AG04449 (cell line): ENCODE results near the gene SMIM12.

Experiments
- CTCF ChIA-PET: fragments of 350-600 bp; formaldehyde crosslinking; extraction: SDS; loops from one replicate; lab custom pipeline; 2021; ENCODE audit warnings: antibody characterized with exemption; lab: Yijun Ruan, JAX
- POLR2A ChIA-PET: fragments of 400-600, 350-600 bp; formaldehyde crosslinking; extraction: SDS; loops from one replicate; lab custom pipeline; 2020; ENCODE audit warnings: antibody characterized with exemption, inconsistent platforms; lab: Yijun Ruan, JAX
- DNase-seq: peaks from one replicate; pipeline ENCODE4 v3.0.0-alpha.2; 2010; ENCODE audit warnings: low read depth, low spot score
- H3K4me3 ChIP-seq: 2 replicates; pipeline ENCODE4 v1.5.1; 2011; ENCODE audit warnings: low read depth, mild to moderate bottlenecking, control low read depth, low read length
- TF ChIP-seq, protein P1 (sequence below): IDR thresholded peaks from one replicate; pipeline ENCODE4 v1.5.1; 2011; ENCODE audit warnings: mild to moderate bottlenecking, moderate library complexity, low read length, control low read depth, inconsistent platforms; ENCODE audit not compliant: insufficient read depth; ENCODE audit errors: missing control alignments

The SMIM12 gene

DNA sequence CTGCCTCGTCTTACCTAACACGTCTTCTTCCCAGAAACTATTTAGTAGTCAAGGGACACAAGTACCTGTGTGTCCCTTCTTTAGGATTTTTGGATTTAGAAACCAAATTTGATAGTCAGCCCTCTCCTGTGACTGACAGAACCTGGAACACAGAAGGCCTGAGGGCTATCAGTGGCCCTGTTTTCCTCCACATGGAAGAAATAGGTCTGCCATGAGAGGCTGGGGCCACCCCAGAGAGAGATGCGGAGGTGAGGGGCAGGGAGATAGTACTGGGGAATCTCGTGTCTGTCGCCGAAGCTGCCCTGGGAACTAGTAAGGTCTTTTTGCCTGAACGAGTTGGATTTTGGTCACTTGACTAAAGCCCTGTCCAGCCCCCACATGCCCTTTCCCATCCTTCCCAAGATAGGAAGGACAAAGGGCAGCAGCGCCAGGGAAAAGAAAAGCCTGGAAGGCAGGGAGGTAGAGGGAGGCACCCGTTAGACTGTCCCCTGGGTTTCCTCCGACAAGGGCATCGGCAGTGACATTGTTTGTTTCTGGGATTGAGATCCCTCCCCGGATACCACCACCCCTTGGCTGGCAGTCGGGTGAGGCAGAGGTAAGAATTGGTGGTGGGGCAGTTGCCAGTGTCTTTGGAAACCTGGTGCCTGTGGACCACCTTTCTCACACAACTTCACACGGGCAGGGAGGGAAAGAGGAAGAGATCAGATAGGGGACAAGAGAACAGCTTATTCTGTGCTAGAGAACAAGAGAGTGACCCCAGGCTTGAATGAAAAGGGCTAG lies 19.8 kb downstream of the SMIM12 start:
- POLR2A ChIA-PET, result interaction anchor here (0.5 kb wide), 1 partner anchor 13 kb away, joined by 3 read pairs; no protein-coding TSS in a partner anchor
- no peak overlapping the region for H3K4me3 ChIP-seq
- CTCF ChIA-PET, result interaction anchor here (12.1 kb wide), 1 partner anchor 17 kb away, joined by 143 read pairs; the partner anchor contains the start of gene SMIM12
- TF ChIP-seq, protein P1, sequence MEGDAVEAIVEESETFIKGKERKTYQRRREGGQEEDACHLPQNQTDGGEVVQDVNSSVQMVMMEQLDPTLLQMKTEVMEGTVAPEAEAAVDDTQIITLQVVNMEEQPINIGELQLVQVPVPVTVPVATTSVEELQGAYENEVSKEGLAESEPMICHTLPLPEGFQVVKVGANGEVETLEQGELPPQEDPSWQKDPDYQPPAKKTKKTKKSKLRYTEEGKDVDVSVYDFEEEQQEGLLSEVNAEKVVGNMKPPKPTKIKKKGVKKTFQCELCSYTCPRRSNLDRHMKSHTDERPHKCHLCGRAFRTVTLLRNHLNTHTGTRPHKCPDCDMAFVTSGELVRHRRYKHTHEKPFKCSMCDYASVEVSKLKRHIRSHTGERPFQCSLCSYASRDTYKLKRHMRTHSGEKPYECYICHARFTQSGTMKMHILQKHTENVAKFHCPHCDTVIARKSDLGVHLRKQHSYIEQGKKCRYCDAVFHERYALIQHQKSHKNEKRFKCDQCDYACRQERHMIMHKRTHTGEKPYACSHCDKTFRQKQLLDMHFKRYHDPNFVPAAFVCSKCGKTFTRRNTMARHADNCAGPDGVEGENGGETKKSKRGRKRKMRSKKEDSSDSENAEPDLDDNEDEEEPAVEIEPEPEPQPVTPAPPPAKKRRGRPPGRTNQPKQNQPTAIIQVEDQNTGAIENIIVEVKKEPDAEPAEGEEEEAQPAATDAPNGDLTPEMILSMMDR, result no peak
- DNase-seq, result no peak

GRCh38 chr1:34833711-34834110 lies 25.8 kb downstream of the SMIM12 start:
- no peak for DNase-seq
- ChIA-PET POLR2A (no interaction called here), CTCF (interaction anchor here (1.3 kb wide), 2 partner anchors 19 to 26 kb away, joined by 3 to 6 read pairs; no protein-coding TSS in a partner anchor)
- H3K4me3 ChIP-seq, result no peak overlapping the region
- TF ChIP-seq, protein P1, result no peak

- POLR2A ChIA-PET, result no interaction called here
- CTCF ChIA-PET, result interaction anchor here (1.3 to 1.6 kb wide), 2 partner anchors 21 to 28 kb away, joined by 4 to 7 read pairs; partner anchors contain the start of gene SMIM12
- DNase-seq, result no peak
- TF ChIP-seq, protein P1, result no peak
- H3K4me3 ChIP-seq, result no peak overlapping the region
Measured at GRCh38 chr1:34831721-34832246, 27.8 kb downstream of the SMIM12 start.

- TF ChIP-seq, protein P1, result no peak
- no peak overlapping the region for H3K4me3 ChIP-seq
- POLR2A ChIA-PET, result no interaction called here
- CTCF ChIA-PET, result interaction anchor here (1.4 kb wide), 1 partner anchor 23 kb away, joined by 4 read pairs; no protein-coding TSS in a partner anchor
- DNase-seq, result no peak
Measured at GRCh38 chr1:34829250-34829649, 30.3 kb downstream of the SMIM12 start.

GRCh38 chr1:34828611-34829010 lies 30.9 kb downstream of the SMIM12 start:
- DNase-seq, result no peak
- ChIA-PET POLR2A (no interaction called here), CTCF (interaction anchor here (1.4 kb wide), 1 partner anchor 24 kb away, joined by 4 read pairs; no protein-coding TSS in a partner anchor)
- H3K4me3 ChIP-seq, result no peak overlapping the region
- TF ChIP-seq, protein P1, result no peak
